ENCODE results near the gene SCN4B.

The SCN4B gene

GRCh38 chr11:118128310-118128709 is 24.3 kb downstream of the SCN4B start:
- DNase-seq: no peak

GRCh38 chr11:118126082-118126838 is 26.4 kb downstream of the SCN4B start:
- DNase-seq: peak; percentile 12

GRCh38 chr11:118124929-118125535 is 27.6 kb downstream of the SCN4B start:
- no peak for DNase-seq

- no peak for DNase-seq
Observed at GRCh38 chr11:118120793-118121192, 31.8 kb downstream of the SCN4B start.

- no peak for DNase-seq
Observed at GRCh38 chr11:118117790-118118601, 34.6 kb downstream of the SCN4B start.

- no peak for DNase-seq
Observed at GRCh38 chr11:118115048-118115447, 37.6 kb downstream of the SCN4B start.

GRCh38 chr11:118114266-118114665 is 38.4 kb downstream of the SCN4B start:
- no peak for DNase-seq

- DNase-seq: no peak
Observed at GRCh38 chr11:118112711-118113430, 39.8 kb downstream of the SCN4B start.

GRCh38 chr11:118111744-118112035 is 40.9 kb downstream of the SCN4B start:
- no peak for DNase-seq

- no peak for DNase-seq
Observed at GRCh38 chr11:118111019-118111743, 41.4 kb downstream of the SCN4B start.

- DNase-seq: no peak
Observed at GRCh38 chr11:118109231-118109630, 43.4 kb downstream of the SCN4B start.

- no peak for DNase-seq
Observed at GRCh38 chr11:118108513-118108912, 44.1 kb downstream of the SCN4B start.

- DNase-seq: no peak
Observed at GRCh38 chr11:118106789-118107335, 45.8 kb downstream of the SCN4B start.

GRCh38 chr11:118105657-118106305 is 46.8 kb downstream of the SCN4B start:
- DNase-seq: no peak

GRCh38 chr11:118104491-118104890 is 48.1 kb downstream of the SCN4B start:
- no peak for DNase-seq

GRCh38 chr11:118102721-118103261 is 49.8 kb downstream of the SCN4B start:
- DNase-seq: no peak

- DNase-seq: no peak
Observed at GRCh38 chr11:118100691-118101232, 51.9 kb downstream of the SCN4B start.

GRCh38 chr11:118099838-118100556 is 52.6 kb downstream of the SCN4B start:
- no peak for DNase-seq

GRCh38 chr11:118098996-118099837 is 53.4 kb downstream of the SCN4B start:
- DNase-seq: no peak
